Forelimb muscle (tissue), 1 donor: Measurements from ENCODE around the gene ATP1A4. TPM values are rescaled to one million over a fixed set of nuclear protein-coding genes. Genes with fewer than 3 reads are reported as not detected.

Experiments used
- DNase-seq: peaks from one replicate; pipeline ENCODE4 v3.0.0-alpha.2; 2013; ENCODE audit warnings: low read depth
- polyA plus RNA-seq: library from polyadenylated mRNA; unstranded; fragments of 120-200 nt; gene quantifications from one replicate; pipeline ENCODE4 v1.2.1, GENCODE V29; 2013; ENCODE audit not compliant: insufficient read length

Gene ATP1A4
- polyA plus RNA-seq, 1 donor = 2.8 TPM

DNA sequence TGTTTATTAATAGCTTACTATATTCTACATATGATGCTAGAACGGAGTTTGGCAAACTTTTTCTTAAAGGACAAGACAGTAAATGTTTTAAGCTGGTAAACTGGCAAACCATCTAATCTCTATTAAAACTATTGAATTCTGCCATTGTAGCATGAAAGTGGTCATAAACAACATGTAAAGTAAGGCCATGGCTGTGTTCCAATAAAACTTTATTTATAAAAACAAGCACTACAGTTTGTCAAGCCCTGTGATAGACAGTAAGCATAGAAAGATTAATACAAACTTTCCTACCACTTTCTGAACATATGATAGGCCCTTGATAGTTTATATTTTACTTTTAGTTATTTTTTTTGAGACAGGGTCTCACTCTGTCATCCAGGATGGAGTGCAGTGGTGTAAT is 76.2 kb downstream of the ATP1A4 start:
- no peak for DNase-seq

DNA sequence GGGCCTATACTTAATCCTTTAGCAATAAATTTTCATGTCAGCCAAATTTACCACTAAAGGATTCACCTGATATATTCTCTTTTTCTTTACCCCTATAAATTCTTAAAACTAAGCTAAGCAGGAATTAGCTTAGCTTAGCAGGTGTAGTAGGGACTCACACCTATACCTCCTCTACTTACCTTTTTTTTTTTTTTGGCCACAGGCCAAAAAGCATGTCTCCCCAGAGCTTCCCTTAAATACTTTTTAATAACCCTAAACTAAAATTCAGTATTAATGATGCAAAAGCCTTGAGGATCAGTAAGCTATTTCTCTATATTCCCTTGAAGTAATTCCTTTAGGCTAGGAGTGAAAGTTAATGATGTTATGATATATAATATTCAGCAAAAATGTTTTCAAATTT is 77.0 kb downstream of the ATP1A4 start:
- no peak for DNase-seq

DNA sequence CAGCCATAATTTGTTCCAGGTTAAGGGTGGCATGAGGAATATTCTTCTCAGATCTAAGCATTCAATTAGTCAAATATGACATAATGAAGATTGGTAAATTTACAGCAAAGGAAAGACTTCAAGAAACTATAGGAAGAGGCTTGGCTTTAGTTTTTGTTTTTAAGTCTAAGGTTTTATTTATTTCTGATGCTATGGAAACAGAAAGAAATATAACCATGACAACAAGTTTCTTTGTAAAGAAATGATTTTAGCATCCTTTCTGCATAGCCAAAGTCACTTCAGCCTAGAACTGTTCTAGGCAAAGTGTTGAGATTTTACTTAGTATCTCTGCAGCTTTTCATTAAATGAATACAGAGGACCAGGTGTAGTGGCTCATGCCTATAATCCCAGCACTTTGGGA is 81.5 kb downstream of the ATP1A4 start:
- DNase-seq = no peak

Other genes starting within 250 kb of the ATP1A4 start
- gene TAGLN2, start 226.1 kb upstream of the ATP1A4 start, polyA plus RNA-seq = 151 TPM
- gene IGSF9, start 206.0 kb upstream of the ATP1A4 start, polyA plus RNA-seq = 0.28 TPM
- not detected for gene SLAMF9, start 197.4 kb upstream of the ATP1A4 start, polyA plus RNA-seq
- 5.2 TPM for gene PIGM, start 119.6 kb upstream of the ATP1A4 start, polyA plus RNA-seq
- 0.71 TPM for gene KCNJ10, start 81.4 kb upstream of the ATP1A4 start, polyA plus RNA-seq
- 0.10 TPM for gene KCNJ9, start 70.1 kb upstream of the ATP1A4 start, polyA plus RNA-seq
- gene IGSF8, start 53.0 kb upstream of the ATP1A4 start, polyA plus RNA-seq = 16.7 TPM
- gene ATP1A2, start 35.8 kb upstream of the ATP1A4 start, polyA plus RNA-seq = 81.8 TPM
- 1,211 TPM for gene CASQ1, start 39.0 kb downstream of the ATP1A4 start, polyA plus RNA-seq
- gene PEA15, start 53.8 kb downstream of the ATP1A4 start, polyA plus RNA-seq = 115 TPM
- 110 TPM for gene DCAF8, start 110.9 kb downstream of the ATP1A4 start, polyA plus RNA-seq
- gene PEX19, start 133.5 kb downstream of the ATP1A4 start, polyA plus RNA-seq = 43.2 TPM
- gene COPA, start 191.6 kb downstream of the ATP1A4 start, polyA plus RNA-seq = 126 TPM
- 95.4 TPM for gene NCSTN, start 191.8 kb downstream of the ATP1A4 start, polyA plus RNA-seq
- gene NHLH1, start 215.5 kb downstream of the ATP1A4 start, polyA plus RNA-seq = 0.59 TPM
- 8.6 TPM for gene VANGL2, start 249.0 kb downstream of the ATP1A4 start, polyA plus RNA-seq